ENCODE measurements around the gene XIRP1.

The XIRP1 gene

DNA sequence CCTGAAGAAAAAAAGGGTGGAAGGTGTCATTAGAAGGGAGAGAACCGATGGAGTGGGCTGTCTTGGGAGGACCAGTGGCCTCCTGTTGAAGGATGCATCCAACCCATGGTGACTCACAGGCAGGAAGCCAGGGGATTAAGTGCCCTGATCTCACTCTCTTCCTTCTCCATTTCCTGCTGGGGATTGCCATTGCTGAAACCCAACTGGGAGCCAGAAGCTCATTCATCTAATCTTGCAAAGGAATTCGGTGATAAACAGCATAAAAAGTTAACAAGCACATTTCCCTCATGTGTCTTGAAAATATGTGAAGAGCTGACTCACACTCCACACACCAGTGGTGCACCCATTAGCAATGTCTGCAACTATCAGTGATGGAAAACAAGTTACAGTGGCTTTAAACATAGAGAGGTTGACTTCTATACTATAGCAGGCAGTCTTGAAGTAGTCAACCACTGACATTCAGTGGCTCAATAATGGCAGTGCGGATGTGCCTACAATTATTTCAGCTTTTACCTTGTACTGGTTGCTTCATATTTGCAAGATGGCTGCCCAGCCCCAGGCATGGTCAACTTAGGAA, 26.2 kb downstream of the XIRP1 start:
- peak; percentile 98 for DNase-seq

DNA sequence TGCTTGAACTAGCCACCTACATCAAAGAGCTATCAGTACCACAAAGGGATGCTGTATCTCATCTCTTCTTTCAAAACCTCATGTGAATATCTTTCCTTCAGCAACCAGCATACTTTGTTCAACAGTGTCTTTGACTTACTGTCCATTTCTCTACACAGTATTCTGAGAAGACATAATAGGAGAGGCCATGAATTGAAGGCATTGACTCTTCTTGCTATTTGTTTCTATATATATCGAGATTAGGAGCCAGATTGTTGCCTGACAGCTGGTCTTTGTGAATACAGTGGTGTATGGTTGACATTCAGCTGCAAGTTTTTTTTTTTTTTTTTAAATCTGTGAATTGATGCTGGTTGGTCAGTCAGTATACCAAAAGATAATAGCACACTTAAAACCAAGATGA, 26.9 kb downstream of the XIRP1 start:
- no peak for DNase-seq

DNA sequence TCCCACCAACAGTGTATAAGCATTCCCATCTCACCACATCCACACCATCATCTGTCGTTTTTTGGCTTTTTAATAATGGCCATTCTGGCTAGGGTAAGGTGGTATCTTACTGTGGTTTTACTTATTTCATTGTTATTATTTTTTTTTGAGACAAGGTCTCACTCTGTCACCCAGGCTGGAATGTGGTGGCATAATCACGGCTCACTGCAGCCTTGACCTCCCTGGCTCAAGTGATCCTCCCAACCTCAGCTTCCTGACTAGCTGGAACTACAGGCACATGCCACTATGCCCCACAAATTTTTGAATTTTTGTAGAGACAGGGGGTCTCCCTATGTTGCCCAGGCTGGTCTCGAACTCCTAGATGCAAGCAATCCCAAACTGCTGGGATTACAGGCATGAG, 28.0 kb downstream of the XIRP1 start:
- DNase-seq: no peak

DNA sequence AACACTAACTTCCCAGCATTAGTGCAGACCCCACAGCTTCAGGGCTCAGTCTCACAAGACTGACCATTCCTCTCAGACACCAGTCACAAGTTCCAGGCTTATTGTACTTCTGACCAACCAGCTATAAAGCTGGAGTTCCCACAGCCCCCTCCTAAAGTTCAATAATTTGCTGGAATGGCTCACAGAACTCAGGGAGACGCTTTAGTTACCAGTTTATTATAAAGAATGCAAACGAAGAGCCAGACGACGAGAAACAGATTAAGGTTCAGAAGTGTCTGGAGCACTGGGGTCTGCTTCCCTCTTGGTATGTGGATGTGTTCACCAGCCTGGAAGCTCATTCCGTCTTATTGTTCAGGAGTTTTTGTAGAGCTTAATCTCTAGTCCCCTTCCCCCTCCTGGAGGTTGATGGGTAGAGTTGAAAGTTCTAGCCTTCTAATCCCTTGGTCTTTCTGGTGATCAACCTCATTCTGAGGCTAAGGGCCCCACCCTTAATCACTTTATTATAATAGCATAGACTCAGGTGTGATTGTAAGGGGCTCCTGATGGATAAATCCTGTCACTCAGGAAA, 34.2 kb downstream of the XIRP1 start:
- no peak for DNase-seq

DNA sequence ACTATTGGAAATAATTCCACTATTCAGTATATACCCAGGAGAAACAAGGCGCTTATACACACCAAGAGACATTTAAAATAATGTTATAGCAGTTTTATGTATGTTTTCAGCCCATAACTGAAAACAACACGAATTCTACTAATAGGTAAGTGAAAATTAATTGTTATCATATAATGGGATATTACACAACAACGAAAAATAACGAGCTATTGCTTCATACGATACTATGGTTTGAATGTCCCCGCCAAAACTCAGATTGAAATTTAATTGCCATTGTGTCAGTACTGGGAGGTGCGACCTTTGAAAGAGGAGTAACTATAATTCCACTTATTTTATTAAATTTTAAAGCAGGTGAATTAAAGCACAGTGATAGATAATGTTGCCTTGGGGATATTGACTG, 35.0 kb downstream of the XIRP1 start:
- DNase-seq: no peak

DNA sequence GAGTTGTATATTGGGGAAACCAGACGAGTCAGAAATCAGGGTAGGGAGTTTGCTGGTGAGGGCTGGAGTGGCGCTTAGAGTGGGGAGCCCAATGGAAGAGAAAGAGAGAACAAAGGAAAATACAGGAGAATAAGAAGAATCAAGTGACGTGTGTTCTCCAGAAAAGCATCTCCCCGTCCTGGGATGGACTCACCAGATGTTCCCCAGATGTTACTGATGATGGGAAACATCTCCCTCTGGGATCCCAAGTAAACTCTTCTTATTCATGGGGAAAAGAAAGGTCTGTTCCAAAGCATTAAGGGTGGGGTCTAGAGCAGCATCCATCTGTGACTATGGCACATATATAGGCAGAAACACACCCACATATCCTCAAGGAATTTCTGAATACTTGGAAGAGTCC, 36.0 kb downstream of the XIRP1 start:
- peak; percentile 32 for DNase-seq

DNA sequence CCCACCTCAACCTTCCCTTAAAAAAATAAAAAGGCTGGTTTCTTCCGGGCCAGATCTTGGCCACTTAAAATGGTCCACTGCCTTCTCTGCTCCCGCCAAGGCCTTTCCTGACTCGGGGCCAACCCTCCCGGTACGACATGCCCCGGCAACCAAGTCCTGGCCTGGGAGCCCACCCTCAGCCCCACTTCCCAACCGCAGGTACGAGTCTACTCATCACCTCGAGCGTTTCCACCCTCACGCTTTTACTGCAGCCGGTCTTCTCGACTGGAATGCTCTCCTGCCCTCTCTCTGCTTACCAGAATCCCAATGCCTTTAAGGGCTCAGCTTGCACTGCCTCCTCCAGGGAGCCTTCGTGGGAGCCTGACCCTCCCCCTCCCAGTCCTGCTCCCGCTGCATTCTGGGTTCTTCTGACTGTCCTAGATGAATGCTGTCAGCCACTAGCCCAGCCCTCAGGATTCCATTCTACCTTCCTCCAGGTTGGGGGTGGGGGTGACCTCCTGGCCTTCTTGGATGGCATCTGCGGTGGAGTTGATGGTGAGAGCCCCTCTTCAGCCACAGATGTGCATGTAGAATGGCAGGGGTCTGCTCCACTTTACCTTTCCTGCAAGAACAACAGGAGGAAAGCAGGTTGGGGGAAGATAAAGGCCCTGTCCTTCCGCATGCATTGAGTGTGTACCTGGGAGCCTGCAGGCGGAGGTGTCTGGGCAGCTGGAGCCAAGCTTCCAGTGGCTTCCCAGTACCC, 37.9 kb downstream of the XIRP1 start:
- DNase-seq: peak; percentile 32

DNA sequence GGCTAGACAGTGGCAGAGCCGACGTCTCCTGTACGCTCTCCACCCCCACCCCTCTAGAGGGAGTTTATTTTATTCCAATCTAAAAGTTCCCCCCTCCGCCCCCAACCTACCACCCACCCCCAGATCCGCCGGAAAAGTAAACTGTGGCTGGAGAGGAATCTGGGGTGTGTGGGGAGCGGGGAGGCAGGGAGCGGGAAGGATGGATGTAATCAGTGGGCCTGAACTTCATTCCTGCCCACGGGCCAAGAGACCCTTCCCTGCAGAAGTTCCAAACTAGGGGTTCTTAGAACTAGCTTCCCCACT, 38.5 kb downstream of the XIRP1 start:
- no peak for DNase-seq

DNA sequence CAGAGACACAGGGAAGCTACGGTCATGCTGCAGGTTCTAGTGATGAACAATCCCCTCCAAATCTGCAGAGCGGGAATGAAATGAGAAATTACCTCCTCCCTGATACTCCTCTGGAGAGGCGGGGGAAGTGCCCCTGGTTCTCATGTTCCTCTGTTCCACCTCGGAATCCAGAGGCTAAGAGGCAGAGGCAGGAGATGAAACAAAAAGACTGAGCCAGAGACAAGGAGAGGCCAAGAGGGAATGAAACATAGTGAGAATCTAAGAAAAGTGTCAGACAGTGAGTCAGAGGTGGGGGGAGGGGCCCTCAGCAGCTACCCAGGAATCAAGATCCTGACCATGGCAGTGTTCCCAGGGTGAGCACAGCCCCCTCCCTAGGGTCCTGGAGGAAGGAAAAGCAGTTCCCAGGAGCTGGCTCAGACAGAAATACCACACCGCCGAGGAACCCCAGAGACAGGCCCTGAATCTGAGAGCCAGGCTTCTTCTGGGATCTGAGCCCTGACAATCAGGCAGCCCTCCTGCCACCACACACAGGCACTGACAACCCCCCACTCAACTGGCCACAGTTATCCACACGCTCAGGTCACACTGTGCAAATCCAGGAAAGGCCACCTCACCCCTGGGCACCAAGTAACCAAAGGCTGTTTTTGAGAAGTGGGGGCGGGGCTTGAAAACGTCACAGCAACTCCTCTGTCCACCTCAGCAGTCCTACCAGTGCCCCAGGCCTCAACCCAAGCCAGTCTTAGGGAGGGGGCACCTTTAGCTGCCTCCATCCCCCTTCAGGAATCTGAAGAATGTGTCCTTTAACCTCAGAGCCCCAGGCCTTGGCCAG, 41.4 kb downstream of the XIRP1 start:
- DNase-seq: peak; percentile 99

DNA sequence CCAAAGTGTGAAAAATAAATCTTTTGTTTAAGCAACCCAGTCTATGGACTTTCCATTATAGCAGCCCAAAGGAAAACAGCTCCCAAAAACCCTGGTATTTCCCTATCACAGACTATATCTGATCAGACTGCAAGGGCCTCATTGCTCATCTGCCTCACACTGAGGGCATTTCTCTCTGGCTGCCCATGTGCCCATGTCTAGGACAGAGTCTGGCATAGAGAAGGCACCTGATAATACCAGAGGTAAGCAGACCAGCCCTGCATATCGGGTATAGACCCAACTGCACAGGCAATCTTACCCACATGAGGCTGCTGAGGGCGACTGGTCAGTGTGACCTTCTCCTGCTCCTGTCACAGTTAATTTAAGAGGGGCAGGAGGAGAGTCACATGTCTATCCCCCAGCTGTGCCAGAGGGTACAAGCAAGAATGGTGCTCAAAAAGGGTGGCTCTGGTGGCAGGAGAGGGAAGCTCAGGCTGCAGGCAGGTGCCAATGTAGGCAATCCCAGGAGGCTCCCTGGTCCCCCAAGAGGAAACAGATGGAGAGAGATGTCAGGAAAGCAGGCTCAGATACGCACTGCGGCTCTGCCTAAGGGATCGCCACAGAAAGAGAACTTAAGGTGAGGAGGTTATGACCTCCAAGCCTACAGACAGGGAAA, 42.1 kb downstream of the XIRP1 start:
- no peak for DNase-seq

DNA sequence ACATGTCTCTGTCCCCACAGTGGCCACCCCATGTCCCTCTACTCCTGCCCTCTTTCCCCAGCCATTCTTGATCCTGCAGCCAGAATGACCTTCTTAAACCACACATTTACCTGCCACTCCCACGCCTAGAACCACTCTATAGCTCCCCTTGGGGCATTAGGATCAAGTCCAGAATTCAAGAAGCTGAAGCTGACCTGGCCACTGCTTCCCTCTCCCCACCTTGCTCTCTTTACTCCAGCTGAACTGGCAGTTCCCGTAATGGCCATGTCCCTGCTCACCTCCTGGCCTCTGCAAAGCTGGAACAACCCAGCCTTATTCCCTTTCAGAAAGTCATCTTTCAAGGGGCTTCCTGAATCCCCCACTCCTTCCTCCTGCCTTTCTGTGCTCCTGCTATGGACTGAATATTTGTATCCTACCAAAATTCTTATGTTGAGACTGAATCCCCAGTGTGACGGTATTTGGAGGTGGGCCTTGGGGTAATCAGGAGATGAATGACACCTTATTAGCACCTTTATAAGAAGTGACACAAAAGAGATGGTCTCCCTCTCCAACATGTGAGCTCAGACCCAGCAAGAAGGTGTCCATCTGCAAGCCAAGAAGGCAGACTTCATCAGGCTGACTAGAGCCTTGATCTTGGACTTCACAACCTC, 42.8 kb downstream of the XIRP1 start:
- DNase-seq: no peak

DNA sequence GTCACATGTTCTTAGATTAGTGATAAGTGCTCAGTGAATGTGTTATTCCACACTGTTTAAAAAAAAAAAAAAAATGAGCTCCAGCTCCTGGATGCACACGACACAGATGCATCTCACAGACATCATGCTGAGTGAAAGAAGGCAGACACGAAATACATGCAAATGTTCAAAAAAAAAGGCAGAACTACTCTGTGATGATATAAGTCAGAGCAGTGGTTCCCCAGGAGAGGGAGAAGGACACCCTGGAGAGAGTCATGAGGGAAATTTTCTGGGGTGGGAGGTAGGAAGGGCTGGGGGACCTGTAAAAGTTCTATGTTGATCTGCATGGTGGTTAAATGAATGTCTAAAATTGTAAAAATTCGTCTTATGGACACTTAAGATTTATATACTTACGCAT, 43.3 kb downstream of the XIRP1 start:
- DNase-seq: no peak

DNA sequence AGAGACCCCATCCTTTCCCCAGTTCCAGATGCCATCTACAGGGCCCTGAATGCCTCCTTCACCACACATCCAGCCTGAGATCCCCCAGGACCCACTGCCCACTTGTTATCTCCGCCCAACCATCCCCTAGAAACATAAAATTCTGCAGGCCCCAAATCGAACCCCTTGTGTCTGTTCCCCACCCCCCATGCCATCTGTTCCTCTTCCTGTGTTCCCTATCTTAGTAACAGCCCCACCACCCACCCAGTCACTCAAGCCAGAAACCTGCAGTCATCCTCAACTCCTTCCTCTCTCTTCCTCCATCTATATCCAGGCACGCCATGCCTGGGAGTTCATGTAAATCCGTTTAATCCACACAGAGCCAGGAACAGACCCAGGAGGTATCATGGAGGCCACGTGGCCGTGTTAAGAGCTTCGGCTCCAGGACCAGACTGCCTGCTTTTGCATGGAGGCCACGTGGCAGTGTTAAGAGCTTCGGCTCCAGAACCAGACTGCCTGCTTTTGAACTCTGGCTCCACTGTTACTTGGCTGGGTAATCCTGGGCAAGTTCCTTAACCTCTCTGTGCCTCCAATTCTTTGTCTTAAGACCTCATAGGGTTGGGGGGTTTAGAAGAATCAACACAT, 43.8 kb downstream of the XIRP1 start:
- DNase-seq: peak; percentile 35

DNA sequence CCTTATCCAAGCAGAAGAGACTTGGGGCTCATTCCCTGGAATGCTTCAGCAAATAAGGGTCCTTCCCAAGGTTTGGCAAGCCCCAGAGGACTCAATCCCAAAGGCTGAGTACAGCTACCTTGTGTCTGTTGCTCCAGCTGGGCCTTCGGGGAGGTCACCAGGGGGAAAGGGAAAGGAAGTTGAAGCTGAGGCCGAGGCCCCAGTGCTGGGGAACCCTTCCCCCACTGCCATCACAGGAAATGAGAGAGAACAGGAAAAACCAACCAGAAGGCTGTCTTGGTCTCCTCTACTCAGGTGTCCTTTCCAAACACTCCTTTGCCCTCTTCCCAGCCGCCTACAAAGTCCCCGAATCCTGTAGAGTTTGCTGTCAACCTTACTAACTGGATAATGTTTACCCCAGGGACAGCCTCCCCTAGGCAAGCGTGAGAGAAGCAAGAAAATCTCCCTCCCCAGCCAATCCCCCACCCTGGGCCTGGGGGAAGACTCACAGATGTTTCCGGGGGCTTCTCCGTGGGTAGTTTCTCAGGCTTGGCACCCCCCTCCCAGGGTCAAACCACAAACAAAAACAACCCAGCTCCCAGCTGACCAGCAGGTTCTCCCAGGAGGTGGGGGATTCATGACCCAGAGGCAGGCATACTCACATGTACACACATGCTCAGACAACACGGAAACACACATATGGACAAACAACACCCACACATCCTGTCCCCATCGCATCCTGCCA, 44.5 kb downstream of the XIRP1 start:
- peak; percentile 59 for DNase-seq

DNA sequence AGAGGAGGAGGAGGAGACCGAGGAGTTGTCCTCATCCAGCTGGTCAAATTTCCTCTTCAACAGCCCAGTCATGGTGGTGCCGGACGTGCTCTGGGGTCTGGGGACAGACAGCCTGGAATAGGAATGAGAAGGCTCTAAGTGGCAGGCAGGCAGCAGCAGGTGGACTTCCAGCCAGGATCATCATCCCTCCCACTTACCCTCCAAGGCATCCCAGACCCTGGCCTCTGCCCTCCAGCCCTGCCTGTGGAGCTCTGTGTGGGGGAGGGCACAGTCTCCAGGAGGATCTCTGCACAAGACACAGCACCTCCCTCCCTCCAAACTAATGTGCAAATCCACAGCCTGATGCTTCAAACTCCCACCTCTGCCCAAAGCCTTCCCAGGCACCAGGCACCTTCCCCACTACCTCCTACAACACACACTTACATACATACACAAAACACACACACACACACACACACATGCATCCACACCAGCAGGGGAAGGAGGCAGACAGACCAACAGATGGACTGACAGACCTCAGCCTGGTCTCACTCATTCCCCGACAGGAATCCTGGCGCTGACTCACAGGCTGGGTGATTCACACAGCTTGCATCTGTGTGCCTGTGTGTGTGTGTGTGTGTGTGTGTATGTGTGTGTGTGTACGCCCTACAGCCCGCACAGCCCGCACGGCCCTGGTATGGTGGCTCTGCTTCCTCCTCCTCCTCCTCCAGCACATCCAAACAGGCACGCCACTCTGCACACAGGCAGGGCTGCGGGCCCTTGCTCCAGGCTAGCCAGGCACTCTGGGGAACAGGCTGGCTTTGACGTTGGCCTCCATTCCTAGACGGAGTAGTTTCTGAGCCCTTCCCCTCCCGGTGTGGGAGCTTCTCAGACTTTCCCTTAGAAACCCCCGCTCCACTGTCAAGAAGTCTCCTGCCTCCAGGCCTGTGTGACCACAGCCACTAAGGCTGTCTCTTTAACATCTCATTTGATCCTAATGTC, 45.5 kb downstream of the XIRP1 start:
- peak; percentile 98 for DNase-seq

DNA sequence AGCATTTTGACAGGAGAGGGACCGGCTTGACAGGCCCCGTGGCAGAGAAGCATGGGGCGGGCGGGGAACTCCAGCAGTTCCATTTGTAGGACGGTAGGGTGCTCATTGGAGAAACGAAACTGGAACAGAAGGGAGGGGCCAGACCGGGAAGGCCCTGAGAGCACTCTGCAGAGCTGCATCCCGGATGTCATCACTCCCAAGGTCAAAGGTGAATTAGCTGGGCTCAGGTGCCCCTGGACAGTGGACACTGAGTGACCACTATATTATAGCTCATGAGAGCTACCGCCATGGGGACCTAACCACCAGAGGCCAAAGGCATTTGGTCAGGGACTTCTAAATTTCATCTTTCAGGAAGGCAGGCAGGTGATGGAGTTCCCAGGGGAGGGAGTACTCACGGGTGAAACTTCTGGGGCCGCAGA, 46.3 kb downstream of the XIRP1 start:
- DNase-seq: no peak

DNA sequence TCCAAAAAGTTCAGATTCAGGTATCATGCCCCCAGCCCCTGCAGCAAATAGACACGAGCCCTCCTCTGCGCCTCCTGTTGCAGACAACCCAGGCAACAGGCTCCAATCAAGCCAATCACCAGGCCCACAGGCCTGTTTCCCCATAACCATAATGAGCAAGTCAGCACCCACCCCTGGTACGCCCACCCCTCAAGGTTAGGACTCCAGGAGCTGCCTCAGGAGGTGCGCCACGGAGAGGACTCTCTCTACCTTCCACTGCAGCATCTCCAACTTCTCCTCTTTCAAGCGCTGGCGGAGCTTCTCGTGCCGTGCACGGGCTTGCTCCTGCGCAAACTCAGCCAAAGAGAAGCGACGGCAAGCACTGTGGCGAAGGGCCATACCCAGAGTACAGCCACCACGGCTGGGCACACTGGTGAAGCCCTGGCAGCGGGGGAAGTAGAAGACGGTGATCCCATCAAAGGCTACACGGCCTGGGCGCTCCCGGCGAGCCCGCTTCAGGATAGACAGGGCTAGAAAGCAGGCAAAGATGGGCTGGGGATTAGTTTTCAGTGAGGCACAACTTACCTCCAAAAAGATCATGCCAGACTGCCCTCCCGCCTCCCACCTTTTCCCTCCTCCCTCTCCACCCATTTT, 47.5 kb downstream of the XIRP1 start:
- DNase-seq: no peak

DNA sequence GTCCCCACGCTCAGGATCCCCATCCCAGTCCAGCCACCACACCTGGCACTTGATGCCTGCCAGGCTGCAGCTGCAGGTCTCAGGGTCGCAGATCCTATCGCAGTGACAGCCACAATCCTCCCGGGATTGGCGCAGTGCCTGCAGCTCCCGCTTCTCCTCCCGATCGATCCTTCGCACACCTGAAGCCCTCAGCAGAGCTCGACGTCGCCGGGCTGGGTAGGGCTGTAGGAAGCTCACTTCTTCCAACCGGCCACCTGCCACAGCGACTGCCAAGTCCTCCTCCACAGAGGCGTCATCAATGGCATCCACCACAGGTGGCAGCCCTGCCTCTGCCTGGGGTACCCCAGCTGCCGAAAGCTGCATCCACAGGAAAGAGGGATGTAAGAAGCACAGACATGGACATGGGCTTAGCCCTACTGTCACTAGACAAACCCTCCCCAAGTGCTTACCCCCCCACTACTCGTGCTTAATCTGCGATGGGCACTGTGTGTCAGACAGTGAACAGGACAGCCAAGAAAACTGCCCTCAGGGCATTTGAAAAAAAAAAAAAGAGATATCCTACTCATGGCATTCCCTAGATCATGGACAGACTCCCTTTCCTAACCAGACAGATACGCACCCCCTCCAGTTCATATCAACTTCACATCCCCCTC, 48.2 kb downstream of the XIRP1 start:
- no peak for DNase-seq

All from fibroblast of skin of right quadriceps (primary cell).